Suprapubic skin (tissue), 3 donors: ENCODE measurements around the gene RBM4.

Experiments used
- CTCF ChIP-seq, 2 donors: fragments of 200-600 bp in 1 of 2; fragments of 450-650 bp in 1 of 2; sonication (generic) in 1 of 2; IDR thresholded peaks; one replicate each; pipeline ENCODE4 v1.5.1; 2016 to 2019; ENCODE audit warnings: antibody characterized with exemption in 2 of 2, mild to moderate bottlenecking in 1 of 2, moderate library complexity in 1 of 2
- EP300 ChIP-seq: sonication (generic); formaldehyde crosslinking; IDR thresholded peaks from one replicate; pipeline ENCODE4 v1.6.1; 2017; ENCODE audit warnings: antibody characterized with exemption
- POLR2A ChIP-seq, 2 donors: fragments of 450-650 bp; IDR thresholded peaks; one replicate each; pipeline ENCODE4 v1.6.1; 2017; ENCODE audit warnings: antibody characterized with exemption in 2 of 2, mild to moderate bottlenecking in 2 of 2, moderate library complexity in 2 of 2

GRCh38 chr11:66612458-66612857, 26.0 kb upstream of the RBM4 start:
- TF ChIP-seq POLR2A (IDR thresholded peaks at IDR 0.05), result no peak
- TF ChIP-seq CTCF (IDR thresholded peaks at IDR 0.05), result no peak
- no peak for TF ChIP-seq EP300
